Dendritic cell treated with granulocyte-macrophage colony-stimulating factor and Interleukin-4, amounts not matched to agents 40 ng/mL and 50 ng/mL, for 4 days (primary cell): Measurements from ENCODE around the gene ITGA2B.
"Not testable (repeated sequence)": the region's sequence is repeated elsewhere in the genome, so short reads cannot be mapped to it uniquely, and the experiment has no call there.

Experiments
- H3K27ac Mint-ChIP-seq: one replicate; pipeline ENCODE4 v1.8.0; 2022; ENCODE audit warnings: mild to moderate bottlenecking, mixed read lengths
- H3K27me3 Mint-ChIP-seq: one replicate; pipeline ENCODE4 v1.8.0; 2022; ENCODE audit warnings: mild to moderate bottlenecking, mixed read lengths
- H3K36me3 Mint-ChIP-seq: one replicate; pipeline ENCODE4 v1.8.0; 2022; ENCODE audit warnings: low read depth, mixed read lengths
- H3K4me1 Mint-ChIP-seq: one replicate; pipeline ENCODE4 v1.8.0; 2022; ENCODE audit warnings: low read depth, mixed read lengths
- H3K4me3 Mint-ChIP-seq: one replicate; pipeline ENCODE4 v1.8.0; 2022; ENCODE audit warnings: mild to moderate bottlenecking, moderate library complexity, mixed read lengths
- H3K9me3 Mint-ChIP-seq: one replicate; pipeline ENCODE4 v1.8.0; 2022; ENCODE audit warnings: mixed read lengths
- intact Hi-C: fragments of 100-400 bp; cut with micrococcal nuclease; formaldehyde crosslinking; loops from one replicate; pipeline ENCODE4 v1.15.0; 2022

ITGA2B gene

DNA sequence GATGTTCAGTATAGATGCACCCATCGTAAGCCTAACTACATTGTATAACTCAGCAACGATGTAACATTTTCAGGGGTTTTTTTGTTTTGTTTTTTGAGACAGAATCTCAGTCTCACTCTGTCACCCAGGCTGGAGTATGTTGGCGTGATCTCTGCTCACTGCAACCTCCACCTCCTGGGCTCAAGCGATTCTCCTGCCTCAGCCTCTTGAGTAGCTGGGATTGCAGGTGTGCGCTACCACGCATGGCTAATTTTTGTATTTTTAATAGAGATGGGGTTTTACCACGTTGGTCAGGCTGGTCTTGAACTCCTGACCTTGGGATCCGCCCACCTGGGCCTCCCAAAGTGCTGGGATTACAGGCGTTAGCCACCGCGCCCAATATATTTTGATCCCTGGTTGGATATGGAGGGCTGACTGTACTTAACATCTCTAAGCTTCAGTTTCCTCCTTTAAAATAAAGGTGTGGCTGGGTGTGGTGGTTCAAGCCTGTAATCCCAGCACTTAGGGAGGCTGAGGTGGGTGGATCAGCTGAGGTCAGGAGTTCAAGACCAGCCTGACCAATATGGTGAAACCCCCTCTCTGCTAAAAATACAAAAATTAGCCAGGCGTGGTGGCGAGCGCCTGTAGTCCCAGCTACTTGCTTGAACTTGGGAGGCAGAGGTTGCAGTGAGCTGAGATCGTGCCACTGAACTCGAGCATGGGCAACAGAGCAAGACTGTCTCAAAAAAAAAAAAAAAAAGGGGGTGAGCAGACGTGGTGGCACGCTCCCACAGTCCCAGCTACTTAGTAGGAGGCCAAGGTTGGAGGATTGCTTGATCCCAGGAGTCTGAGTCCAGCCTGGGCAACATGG lies 42.0 kb downstream of the ITGA2B start:
- Mint-ChIP-seq H3K4me1 (peaks cover 87% of the 10 kb centered on the region), H3K27ac (peak overlapping the region; percentile 98), H3K36me3 (peaks cover 59% of the 10 kb centered on the region), H3K4me3 (peak overlapping the region; percentile 98)
- not testable (repeated sequence) for H3K27me3 Mint-ChIP-seq, H3K9me3 Mint-ChIP-seq
- intact Hi-C loops = loop anchor here (5.0 kb wide), 1 partner anchor 130 kb away; the partner anchor contains the start of gene UBTF

DNA sequence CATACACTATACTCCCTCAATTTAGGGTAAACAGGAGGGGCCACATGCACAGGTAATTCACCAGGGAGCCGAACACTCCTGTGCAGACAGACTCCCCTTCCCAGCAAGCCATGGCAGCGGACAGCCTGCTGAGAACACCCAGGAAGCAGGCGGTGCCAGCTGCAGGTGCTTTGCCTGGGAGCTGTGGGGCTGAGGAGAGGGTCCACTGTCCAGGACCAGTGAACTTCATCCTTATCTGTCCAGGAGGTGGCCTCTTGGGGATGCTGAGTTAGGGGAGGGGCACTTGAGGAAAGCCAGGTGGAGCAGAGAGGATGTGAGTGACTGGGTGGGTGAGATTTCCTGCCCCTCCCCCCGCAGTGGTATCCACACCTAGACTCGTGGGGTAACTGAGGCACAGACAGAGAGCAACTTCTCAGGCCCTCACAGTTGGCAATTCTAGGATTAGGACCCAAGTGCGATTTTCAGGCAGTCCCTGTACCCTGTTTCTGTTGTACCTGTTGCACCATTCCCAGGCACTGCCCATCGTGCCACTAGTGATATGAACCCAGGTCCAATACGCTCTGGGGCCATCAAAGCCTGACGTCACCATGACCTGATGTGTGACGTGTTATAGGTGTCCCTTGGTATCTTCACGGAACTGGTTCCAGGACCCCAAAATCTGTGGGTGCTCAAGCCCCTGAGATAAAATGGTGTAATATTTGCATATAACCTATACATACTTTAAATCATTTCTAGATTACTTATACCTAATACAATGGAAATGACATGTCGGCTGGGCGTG lies 43.2 kb downstream of the ITGA2B start:
- Mint-ChIP-seq H3K36me3 (peaks cover 47% of the 10 kb centered on the region), H3K27me3 (no peaks in the 10 kb centered on the region), H3K4me1 (peaks cover 76% of the 10 kb centered on the region), H3K9me3 (no peaks in the 10 kb centered on the region), H3K27ac (peak overlapping the region; percentile 98), H3K4me3 (peak overlapping the region; percentile 98)
- intact Hi-C loops = loop anchor here (5.0 kb wide), 1 partner anchor 129 kb away; the partner anchor contains the start of gene UBTF

DNA sequence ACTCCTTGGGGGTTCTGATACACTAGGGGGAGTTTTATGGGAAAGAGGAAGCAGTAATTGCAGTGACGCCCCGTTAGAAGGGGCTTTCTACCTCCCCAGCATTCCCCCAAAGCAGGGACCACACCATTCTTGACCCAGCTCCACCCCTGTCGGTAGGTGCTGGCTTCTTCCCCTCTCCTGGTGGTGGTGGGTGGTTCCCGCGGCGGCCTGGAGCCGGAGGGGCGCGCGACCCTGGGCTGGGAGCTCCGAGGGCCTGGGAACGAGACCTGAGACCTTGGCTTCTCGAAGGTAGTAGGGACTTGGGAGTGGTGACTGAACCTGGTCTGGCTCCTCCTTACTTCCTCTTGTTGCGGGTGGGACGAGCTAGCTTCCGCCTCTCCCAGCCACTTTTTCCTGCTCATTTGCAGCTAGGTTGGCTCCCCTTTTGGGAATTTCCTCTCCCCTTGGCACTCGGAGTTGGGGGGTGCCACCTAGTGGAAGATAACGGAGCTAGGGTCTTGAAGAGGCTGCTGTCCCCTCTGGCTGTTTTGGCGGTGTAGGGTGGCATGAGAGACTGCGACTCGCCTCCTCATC lies 43.9 kb downstream of the ITGA2B start:
- Mint-ChIP-seq H3K27ac (peak overlapping the region; percentile 98), H3K36me3 (peaks cover 40% of the 10 kb centered on the region), H3K4me3 (peak overlapping the region; percentile 98), H3K4me1 (peaks cover 77% of the 10 kb centered on the region), H3K9me3 (no peaks in the 10 kb centered on the region), H3K27me3 (no peaks in the 10 kb centered on the region)
- intact Hi-C loops = loop anchor here (2.0 to 5.0 kb wide), 2 partner anchors 15 to 128 kb away; partner anchors contain the start of gene UBTF

DNA sequence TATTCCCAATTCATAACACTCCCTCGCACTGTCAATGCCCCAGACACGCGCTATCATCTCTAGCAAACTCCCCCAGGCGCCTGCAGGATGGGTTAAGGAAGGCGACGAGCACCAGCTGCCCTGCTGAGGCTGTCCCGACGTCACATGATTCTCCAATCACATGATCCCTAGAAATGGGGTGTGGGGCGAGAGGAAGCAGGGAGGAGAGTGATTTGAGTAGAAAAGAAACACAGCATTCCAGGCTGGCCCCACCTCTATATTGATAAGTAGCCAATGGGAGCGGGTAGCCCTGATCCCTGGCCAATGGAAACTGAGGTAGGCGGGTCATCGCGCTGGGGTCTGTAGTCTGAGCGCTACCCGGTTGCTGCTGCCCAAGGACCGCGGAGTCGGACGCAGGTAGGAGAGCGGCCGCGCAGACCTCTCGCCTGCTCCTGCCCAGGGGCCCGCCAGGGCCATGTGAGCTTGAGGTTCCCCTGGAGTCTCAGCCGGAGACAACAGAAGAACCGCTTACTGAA lies 44.5 kb downstream of the ITGA2B start, which contains the start of gene GRN:
TSS of gene GRN (plus strand) at position 364 of the 515 bp plus-strand sequence. CDS start 3,863 bp downstream, outside the sequence.
- Mint-ChIP-seq H3K27me3 (no peaks in the 10 kb centered on the region), H3K27ac (peak within 1 kb of the TSS; percentile 98), H3K9me3 (no peaks in the 10 kb centered on the region), H3K36me3 (peaks cover 34% of the 10 kb centered on the region), H3K4me1 (peaks cover 77% of the 10 kb centered on the region), H3K4me3 (peak within 1 kb of the TSS; percentile 98)
- intact Hi-C loops = loop anchor here (2.0 to 5.0 kb wide), 2 partner anchors 14 to 128 kb away; partner anchors contain the start of gene UBTF

DNA sequence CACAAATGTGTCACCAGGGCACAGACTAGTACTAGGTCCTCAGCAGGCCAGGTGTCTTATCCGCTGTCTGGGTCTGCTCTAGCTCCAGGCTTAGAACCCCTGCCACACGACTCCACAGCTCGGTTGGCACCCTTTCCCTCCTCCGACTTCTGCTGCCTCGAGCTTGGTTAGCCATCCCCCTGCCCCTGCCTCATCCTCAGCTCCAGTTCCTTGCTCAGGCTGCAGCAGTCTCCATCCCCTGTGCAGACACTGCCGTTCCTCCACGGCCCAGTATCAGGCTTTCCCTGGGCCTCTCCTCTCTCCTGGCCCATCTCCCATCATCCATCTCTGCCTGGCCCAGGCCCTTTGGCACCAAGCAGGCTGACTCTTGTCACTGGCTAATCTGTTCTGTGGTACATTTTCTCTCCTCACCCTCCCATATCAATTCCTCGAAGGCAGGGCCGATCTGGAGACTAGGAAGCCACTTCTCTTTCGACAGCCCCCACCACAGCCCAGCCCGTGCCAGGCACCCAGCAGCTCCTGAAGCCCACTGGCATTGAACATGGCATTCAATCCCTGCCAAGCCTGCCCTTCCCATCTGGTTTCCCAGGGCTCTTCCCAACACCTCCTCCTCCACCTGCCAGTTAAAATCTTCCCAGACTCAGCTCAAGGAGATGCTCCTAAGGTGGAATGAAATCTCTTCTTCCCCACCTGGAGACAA lies 45.8 kb downstream of the ITGA2B start:
- Mint-ChIP-seq H3K4me3 (no peak overlapping the region), H3K27ac (peak overlapping the region; percentile 98), H3K36me3 (peaks cover 21% of the 10 kb centered on the region), H3K9me3 (no peaks in the 10 kb centered on the region), H3K27me3 (no peaks in the 10 kb centered on the region), H3K4me1 (peaks cover 69% of the 10 kb centered on the region)
- intact Hi-C loops = loop anchor here (2.0 kb wide), 1 partner anchor 13 kb away; no protein-coding TSS in a partner anchor

DNA sequence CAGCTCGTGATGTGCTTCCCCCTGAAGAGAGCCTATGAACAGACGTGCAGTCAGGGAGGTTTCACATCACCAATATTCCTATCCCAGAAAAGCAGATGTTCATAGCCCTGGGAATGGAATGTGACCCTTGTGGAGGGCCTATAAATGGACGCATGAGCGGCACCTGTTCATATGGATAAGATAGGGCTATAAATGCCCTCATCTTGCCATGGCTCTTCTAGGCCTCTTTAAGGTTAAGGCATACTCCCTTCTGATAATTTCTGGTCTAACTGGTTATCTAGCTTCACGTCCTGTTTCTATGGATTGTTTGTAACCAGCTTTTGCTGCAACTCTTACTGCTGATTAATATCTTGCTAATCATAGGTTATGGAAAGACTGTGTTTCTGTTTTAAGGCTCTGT lies 48.9 kb downstream of the ITGA2B start:
- H3K4me3 Mint-ChIP-seq, H3K27me3 Mint-ChIP-seq, H3K9me3 Mint-ChIP-seq, intact Hi-C loops, H3K36me3 Mint-ChIP-seq: not testable (repeated sequence)
- peak overlapping the region; percentile 70 for H3K27ac Mint-ChIP-seq
- peaks cover 61% of the 10 kb centered on the region for H3K4me1 Mint-ChIP-seq

DNA sequence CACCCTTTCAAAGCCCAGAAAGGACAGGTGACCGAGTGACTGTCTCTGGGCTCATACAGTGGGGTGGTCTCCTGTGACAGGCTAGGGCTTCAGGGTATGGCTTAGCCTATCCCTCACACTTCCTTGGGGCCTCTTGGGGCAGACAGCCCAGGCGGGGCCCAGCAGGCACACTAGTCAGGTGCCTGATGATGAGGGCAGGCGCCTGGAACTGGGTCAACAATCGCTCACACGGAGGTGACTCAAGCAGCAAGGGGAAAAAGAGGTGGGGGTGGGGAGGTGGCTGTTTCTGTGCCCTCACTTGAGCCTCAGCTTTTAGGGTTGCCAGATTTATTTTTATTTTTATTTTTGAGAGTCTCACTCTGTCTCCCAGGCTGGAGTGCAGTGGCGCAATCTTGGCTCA lies 50.7 kb downstream of the ITGA2B start:
- intact Hi-C loops = no loop called here
- H3K4me1 Mint-ChIP-seq = peaks cover 62% of the 10 kb centered on the region

DNA sequence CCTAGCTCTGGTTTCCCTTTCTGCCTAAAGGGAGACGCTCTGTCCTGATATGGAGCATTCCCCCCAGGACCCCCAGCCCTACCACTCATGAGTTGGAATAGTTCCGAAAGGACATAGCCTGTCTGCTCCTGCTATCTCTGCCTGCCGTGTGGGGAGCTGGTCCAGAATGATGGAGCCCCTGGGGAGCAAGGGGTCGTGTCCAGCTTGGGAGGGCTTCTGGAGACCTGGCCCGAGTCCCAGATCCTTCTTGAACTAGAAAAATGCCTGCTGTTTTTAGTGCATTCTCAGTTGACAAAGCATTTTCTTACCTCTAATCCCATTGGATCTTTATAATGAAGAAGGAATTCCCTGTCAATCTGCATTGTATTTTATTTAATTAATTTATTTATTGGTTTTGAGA lies 53.5 kb downstream of the ITGA2B start:
- intact Hi-C loops = no loop called here

More for the DNA sequence above, 50.7 kb downstream of the ITGA2B start:
- no peaks in the 10 kb centered on the region for H3K27me3 Mint-ChIP-seq
- no peaks in the 10 kb centered on the region for H3K36me3 Mint-ChIP-seq
- peak overlapping the region; percentile 18 for H3K27ac Mint-ChIP-seq
- H3K4me3 Mint-ChIP-seq = no peak overlapping the region
- H3K9me3 Mint-ChIP-seq = no peaks in the 10 kb centered on the region

DNA sequence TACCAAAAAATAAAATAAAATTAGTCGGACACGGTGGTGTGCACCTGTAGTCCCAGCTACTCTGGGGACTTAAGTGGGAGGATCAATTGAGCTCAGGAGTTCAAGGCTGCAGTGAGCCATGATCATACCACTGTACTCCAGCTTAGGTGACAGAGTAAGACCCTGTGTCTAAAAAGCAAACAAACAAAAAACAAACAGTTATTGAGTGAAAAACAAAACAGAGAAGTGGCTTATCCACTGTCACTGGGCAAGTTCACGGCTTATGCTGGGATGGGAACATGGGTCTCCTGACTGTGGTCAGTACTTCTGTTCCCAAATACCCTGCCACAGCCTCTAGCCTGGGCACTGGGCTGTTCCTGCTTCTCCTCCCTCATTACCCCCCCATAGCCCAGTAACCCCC lies 53.9 kb downstream of the ITGA2B start:
- peak overlapping the region; percentile 90 for H3K27ac Mint-ChIP-seq
- H3K4me1 Mint-ChIP-seq = peaks cover 75% of the 10 kb centered on the region
- H3K36me3 Mint-ChIP-seq = no peaks in the 10 kb centered on the region
- H3K9me3 Mint-ChIP-seq = no peaks in the 10 kb centered on the region
- H3K4me3 Mint-ChIP-seq = no peak overlapping the region
- intact Hi-C loops = no loop called here
- H3K27me3 Mint-ChIP-seq = no peaks in the 10 kb centered on the region

More for the DNA sequence above, 53.5 kb downstream of the ITGA2B start:
- no peaks in the 10 kb centered on the region for H3K27me3 Mint-ChIP-seq
- no peaks in the 10 kb centered on the region for H3K36me3 Mint-ChIP-seq
- no peak overlapping the region for H3K4me3 Mint-ChIP-seq
- H3K4me1 Mint-ChIP-seq = peaks cover 78% of the 10 kb centered on the region
- H3K27ac Mint-ChIP-seq = peak overlapping the region; percentile 90
- no peaks in the 10 kb centered on the region for H3K9me3 Mint-ChIP-seq

DNA sequence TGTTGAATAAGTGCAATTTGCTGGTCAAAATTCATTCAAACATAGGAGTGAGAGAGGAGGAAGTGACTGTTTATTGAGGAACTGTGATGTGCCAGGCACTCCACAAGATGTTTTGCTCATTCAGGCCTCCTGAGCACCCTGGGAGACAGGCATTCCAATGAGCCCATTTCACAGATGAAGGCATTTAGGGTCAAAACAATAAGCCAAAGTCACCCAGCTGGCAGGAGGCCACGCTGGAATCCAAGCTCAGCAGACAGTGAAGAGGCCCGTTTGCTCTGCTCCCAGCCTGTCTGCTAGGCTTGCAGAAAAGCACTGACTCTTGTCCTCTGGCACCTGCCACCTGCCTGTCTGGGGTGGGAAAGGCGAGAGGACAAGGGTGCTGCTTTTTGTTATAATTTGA lies 54.7 kb downstream of the ITGA2B start:
- H3K9me3 Mint-ChIP-seq = no peaks in the 10 kb centered on the region
- peaks cover 66% of the 10 kb centered on the region for H3K4me1 Mint-ChIP-seq
- intact Hi-C loops = no loop called here
- H3K27me3 Mint-ChIP-seq = no peaks in the 10 kb centered on the region
- H3K27ac Mint-ChIP-seq = peak overlapping the region; percentile 90
- H3K36me3 Mint-ChIP-seq = no peaks in the 10 kb centered on the region
- H3K4me3 Mint-ChIP-seq = no peak overlapping the region

DNA sequence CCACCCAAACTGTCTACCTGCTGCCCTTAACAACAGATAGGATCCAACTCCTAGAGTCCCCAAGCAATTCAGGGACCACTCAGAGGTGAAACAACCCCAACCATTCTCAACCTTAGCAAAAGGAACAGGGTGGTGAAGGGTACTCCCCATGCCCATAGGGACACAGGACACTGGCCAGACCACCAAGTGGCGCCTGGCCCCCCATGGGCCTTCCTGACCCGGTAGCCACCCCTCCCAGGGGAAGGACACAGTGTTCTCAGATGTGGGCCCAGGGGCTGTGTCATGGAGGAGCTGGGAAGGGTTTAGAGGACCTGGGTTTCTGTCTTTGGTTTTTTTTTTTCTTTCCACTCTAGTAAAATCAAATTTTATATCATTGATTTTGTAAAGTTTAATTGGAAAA lies 55.1 kb downstream of the ITGA2B start:
- Mint-ChIP-seq H3K9me3 (no peaks in the 10 kb centered on the region), H3K4me1 (peaks cover 65% of the 10 kb centered on the region), H3K27me3 (no peaks in the 10 kb centered on the region), H3K36me3 (no peaks in the 10 kb centered on the region), H3K27ac (peak overlapping the region; percentile 90), H3K4me3 (no peak overlapping the region)
- intact Hi-C loops = no loop called here

DNA sequence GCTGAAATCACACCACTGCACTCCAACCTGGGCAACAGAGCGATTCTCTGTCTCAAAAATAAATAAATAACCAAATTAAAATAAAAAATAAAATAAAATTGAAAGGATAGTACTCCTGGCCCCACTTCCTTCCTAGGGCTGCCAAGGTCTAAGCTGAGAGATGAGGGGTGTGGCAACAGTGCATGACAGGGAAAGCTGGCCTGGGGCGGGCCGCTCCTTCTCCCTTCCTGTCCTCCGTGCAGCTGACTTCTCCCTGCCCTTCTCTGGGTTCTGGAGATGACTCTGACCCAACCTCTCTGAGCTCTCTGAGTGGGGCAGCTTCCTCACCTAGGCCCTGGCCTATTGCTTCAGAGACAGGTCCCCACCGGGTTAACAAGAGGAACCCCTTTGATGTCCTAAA lies 56.1 kb downstream of the ITGA2B start:
- H3K4me3 Mint-ChIP-seq = no peak overlapping the region

DNA sequence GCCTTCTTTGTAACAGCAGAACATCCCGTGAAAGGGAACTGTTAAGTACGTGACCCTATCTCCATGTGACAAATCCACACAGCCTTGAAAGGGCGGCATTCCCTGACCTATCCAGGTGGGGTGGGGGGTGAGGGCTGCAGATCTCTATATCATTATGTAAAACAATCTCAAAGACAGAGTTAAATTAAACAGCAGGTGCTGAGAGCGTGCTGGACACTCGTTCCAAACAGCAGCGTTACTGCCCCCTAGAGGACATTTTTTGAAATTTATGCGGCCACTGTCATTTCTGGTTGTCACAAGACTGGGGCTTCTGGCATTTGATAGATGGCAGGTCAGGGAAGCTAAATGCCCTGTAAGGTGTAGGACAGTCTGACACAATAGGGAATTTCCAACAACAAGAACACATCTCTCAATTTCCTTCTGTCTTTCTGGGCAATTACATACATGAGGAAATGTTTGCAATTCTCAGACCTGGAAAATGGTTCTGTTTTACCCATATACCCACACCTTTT lies 58.1 kb downstream of the ITGA2B start:
- Mint-ChIP-seq H3K27me3 (no peaks in the 10 kb centered on the region), H3K4me3 (no peak overlapping the region), H3K27ac (peak overlapping the region; percentile 90), H3K4me1 (peaks cover 56% of the 10 kb centered on the region), H3K36me3 (no peaks in the 10 kb centered on the region), H3K9me3 (no peaks in the 10 kb centered on the region)
- intact Hi-C loops = loop anchor here (2.0 kb wide), 1 partner anchor 13 kb away; the partner anchor contains the start of gene GRN

More for the DNA sequence above, 56.1 kb downstream of the ITGA2B start:
- Mint-ChIP-seq H3K4me1 (peaks cover 66% of the 10 kb centered on the region), H3K36me3 (no peaks in the 10 kb centered on the region), H3K27me3 (no peaks in the 10 kb centered on the region), H3K9me3 (no peaks in the 10 kb centered on the region), H3K27ac (peak overlapping the region; percentile 90)
- intact Hi-C loops = no loop called here
